NCI-H510A (cell line): ENCODE measurements around the gene GABRD.

ENCODE experiments used
- DNase-seq: peaks from one replicate; lab custom pipeline; 2025; lab: John Stamatoyannopoulos, UW

The GABRD gene

GRCh38 chr1:2078170-2078569 lies 59.0 kb downstream of the GABRD start:
- no peak for DNase-seq

DNA sequence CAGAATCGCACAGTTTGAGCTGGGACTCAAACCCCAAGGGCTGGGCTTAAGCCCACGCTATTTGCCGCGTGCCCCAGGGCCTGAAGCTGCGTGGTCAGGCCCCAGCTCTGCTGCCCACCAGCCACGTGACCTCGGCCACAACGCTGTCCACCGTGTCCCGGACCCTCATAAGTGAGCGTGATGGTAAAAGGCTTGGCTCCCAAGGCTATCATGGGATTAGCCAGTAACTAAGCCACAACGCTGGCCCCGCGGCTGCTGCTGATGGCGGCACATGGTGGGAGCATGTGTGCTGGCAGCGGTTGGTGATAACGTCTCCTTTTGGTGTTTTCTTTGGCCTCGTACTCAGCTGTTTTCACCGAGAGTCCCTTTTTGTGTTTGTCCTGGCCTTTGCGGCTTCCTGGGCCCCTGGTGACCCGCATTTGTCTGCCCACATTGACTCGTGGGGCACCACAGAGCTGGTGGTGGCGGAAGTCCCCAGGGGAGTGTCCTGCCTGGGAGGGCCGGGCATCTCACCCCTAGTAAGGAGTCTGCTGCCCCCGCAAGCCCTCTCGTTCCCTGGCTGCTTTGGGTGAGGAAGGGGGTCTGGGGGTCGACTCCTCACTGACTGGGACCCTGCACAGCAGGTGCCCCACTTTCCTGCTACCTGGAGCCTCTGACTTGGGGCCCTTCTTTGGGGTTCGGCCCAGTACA lies 60.4 kb downstream of the GABRD start:
- no peak for DNase-seq

DNA sequence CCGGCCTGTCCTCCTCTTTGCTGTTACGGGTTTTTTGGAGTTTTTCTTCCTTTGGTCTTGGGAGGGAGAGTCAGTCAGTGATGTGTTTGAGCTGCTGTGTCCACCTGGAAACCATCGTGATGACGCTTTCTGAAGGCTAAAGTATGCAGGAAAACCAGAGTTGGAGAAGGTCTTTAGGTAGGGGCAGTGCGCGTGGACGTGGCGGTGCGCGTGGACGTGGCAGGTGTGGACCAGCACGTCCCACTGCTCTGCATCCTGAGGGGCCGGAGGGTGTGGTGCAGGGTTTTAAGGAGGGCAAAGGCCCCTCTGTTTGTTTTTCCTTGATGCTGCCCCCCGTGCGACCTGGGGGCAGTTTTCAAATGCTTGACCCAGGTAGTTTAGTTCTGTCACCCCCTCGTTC lies 61.0 kb downstream of the GABRD start:
- no peak for DNase-seq
